A673 (cell line): ENCODE measurements around the gene DLG2.

ENCODE experiments used
- EZH2 ChIP-seq: fragments of 200-600 bp; sonication (generic); IDR thresholded peaks from 2 replicates; pipeline ENCODE4 v1.6.1; 2017; ENCODE audit warnings: borderline replicate concordance, low read depth, mild to moderate bottlenecking, mixed read lengths, antibody characterized with exemption, low read length; ENCODE audit not compliant: poor library complexity, severe bottlenecking
- TF ChIP-seq, protein P1 (sequence below): fragments of 300-800, 200-600 bp; sonication (generic); conservative IDR thresholded peaks from 2 replicates; pipeline ENCODE4 v1.5.1; 2017; ENCODE audit warnings: low read depth, mild to moderate bottlenecking, antibody characterized with exemption, low read length, moderate library complexity, mixed read lengths

DNA sequence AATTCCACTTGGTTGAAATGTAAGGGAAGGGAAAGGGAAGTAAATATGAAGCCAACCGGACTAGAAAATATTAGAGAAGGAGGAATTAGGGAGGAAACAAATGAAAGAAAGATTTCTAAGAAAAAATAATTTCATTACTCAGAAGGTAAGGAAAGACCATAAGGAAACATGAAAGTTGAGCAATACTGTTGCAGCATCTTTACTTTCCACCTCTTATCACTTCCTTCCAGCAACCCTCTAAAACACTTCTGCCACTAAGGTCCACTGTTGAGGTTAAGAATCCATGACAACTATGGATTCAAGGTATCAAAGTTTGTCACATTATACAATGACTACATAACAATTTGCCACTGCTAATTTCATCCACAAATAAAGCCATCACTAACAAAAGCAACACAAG lies 308.6 kb downstream of the DLG2 start:
- TF ChIP-seq, protein P1, sequence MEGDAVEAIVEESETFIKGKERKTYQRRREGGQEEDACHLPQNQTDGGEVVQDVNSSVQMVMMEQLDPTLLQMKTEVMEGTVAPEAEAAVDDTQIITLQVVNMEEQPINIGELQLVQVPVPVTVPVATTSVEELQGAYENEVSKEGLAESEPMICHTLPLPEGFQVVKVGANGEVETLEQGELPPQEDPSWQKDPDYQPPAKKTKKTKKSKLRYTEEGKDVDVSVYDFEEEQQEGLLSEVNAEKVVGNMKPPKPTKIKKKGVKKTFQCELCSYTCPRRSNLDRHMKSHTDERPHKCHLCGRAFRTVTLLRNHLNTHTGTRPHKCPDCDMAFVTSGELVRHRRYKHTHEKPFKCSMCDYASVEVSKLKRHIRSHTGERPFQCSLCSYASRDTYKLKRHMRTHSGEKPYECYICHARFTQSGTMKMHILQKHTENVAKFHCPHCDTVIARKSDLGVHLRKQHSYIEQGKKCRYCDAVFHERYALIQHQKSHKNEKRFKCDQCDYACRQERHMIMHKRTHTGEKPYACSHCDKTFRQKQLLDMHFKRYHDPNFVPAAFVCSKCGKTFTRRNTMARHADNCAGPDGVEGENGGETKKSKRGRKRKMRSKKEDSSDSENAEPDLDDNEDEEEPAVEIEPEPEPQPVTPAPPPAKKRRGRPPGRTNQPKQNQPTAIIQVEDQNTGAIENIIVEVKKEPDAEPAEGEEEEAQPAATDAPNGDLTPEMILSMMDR: no peak
- TF ChIP-seq EZH2: no peak
